Panc1 (cell line): Measurements from ENCODE around the gene CD164L2. TPM values are rescaled to one million over a fixed set of nuclear protein-coding genes. Genes with fewer than 3 reads are reported as not detected.

ENCODE experiments used
- ATAC-seq: fragments of 200-7000 bp; cut with Tn5 transposase; 2 replicates; pipeline ENCODE4 v1.9.1; 2020; ENCODE audit warnings: mild to moderate bottlenecking, moderate library complexity
- BruUV-seq: library from RNA; stranded (reverse); fragments of 400-500 nt; replicated peaks from 2 replicates; lab custom pipeline; 2021; lab: Mats Ljungman, UMichigan
- CTCF ChIA-PET: fragments of 300-600 bp; sonication (Branson Sonifier 250); formaldehyde crosslinking; loops from one replicate; lab custom pipeline; 2022; ENCODE audit warnings: antibody characterized with exemption; lab: Charles Lee
- POLR2A ChIA-PET: fragments of 300-600 bp; sonication (Branson Sonifier 250); formaldehyde crosslinking; loops from one replicate; lab custom pipeline; 2022; ENCODE audit warnings: antibody characterized with exemption; lab: Charles Lee
- DNase-seq: peaks from one replicate; pipeline ENCODE4 v3.0.0-alpha.2; 2010; ENCODE audit warnings: low read depth, low spot score
- H3K27ac ChIP-seq: 2 replicates; pipeline ENCODE4 v1.5.1; 2011; ENCODE audit warnings: mild to moderate bottlenecking, low read length, inconsistent platforms
- H3K27me3 ChIP-seq: fragments of 200-500 bp; sonication (Bioruptor generic); 2 replicates; pipeline ENCODE4 v1.6.0; 2014; ENCODE audit warnings: low read length, inconsistent platforms; ENCODE audit not compliant: control insufficient read depth, insufficient read depth
- H3K36me3 ChIP-seq: fragments of 200-500 bp; sonication (Bioruptor generic); 2 replicates; pipeline ENCODE4 v1.5.1; 2014; ENCODE audit warnings: inconsistent platforms, mild to moderate bottlenecking, low read length, moderate library complexity; ENCODE audit not compliant: control insufficient read depth, insufficient read depth
- H3K4me1 ChIP-seq: 2 replicates; pipeline ENCODE4 v1.5.1; 2011; ENCODE audit warnings: inconsistent platforms, mild to moderate bottlenecking, low read length, moderate library complexity; ENCODE audit not compliant: control insufficient read depth, insufficient read depth
- H3K4me3 ChIP-seq, 2 experiments: 2 replicates each; pipeline ENCODE4 v1.5.1; 2011 to 2012; ENCODE audit warnings: low read depth in 2 of 2, low read length in 2 of 2, mild to moderate bottlenecking in 2 of 2, inconsistent platforms in 1 of 2, moderate library complexity in 1 of 2
- H3K9me3 ChIP-seq: fragments of 200-500 bp; sonication (Bioruptor generic); 2 replicates; pipeline ENCODE4 v1.5.1; 2014; ENCODE audit warnings: low read depth, mild to moderate bottlenecking, inconsistent platforms, low read length, moderate library complexity; ENCODE audit not compliant: control insufficient read depth, insufficient read depth
- POLR2AphosphoS5 ChIP-seq: IDR thresholded peaks from 2 replicates; pipeline ENCODE4 v1.6.1; 2012; ENCODE audit warnings: mild to moderate bottlenecking, low read depth, low read length, moderate library complexity
- REST ChIP-seq, 2 experiments: IDR thresholded peaks; 2 replicates each; pipeline ENCODE4 v1.6.1; 2011 to 2012; ENCODE audit warnings: low read depth in 2 of 2, control low read depth in 1 of 2, low read length in 1 of 2, mild to moderate bottlenecking in 1 of 2, moderate library complexity in 1 of 2; ENCODE audit not compliant: insufficient read depth in 1 of 2
- SIN3A ChIP-seq: IDR thresholded peaks from 2 replicates; pipeline ENCODE4 v1.6.1; 2012; ENCODE audit warnings: low read depth, mild to moderate bottlenecking, low read length, moderate library complexity, borderline replicate concordance; ENCODE audit not compliant: insufficient read depth
- TCF7L2 ChIP-seq: IDR thresholded peaks from 2 replicates; pipeline ENCODE4 v1.6.1; 2011; ENCODE audit warnings: mild to moderate bottlenecking, low read depth, low read length, inconsistent platforms
- in situ Hi-C: cut with HindIII; loops from 2 replicates; pipeline ENCODE4 v1.10.0; 2016; ENCODE audit warnings: low sequenced_read_pairs, low pct_unique_long_range_greater_than_20kb
- intact Hi-C: fragments of 100-400 bp; cut with micrococcal nuclease; formaldehyde crosslinking; loops from one replicate; pipeline ENCODE4 v1.10.0; 2022; ENCODE audit not compliant: unreplicated experiment
- total RNA-seq: library from RNA; stranded (reverse); gene quantifications from one replicate; pipeline ENCODE4 v1.2.1, GENCODE V29; 2021; ENCODE audit not compliant: unreplicated experiment
- TF ChIP-seq, protein P1 (sequence below): fragments of 450-650 bp; IDR thresholded peaks from 2 replicates; pipeline ENCODE4 v1.5.1; 2017; ENCODE audit warnings: mild to moderate bottlenecking

Gene CD164L2
- total RNA-seq, 1 experiment from 2014 or later = 0.13 TPM

- Histone ChIP-seq H3K4me3 (no peak overlapping the region), H3K27ac (no peak overlapping the region), H3K4me1 (peaks cover 2% of the 10 kb centered on the region; the same call in 1 of the 2 replicates), H3K36me3 (no peaks in the 10 kb centered on the region), H3K9me3 (no peaks in the 10 kb centered on the region), H3K27me3 (no peaks in the 10 kb centered on the region)
- intact Hi-C loops (no loop called here), in situ Hi-C loops (no loop called here)
- ChIA-PET POLR2A (no interaction called here), CTCF (interaction anchor here (1.5 kb wide), 1 partner anchor 12 kb away, joined by 6 read pairs; no protein-coding TSS in a partner anchor)
- ATAC-seq (no peak), DNase-seq (no peak)
- no TSS peak for BruUV-seq
- TF ChIP-seq, protein P1, sequence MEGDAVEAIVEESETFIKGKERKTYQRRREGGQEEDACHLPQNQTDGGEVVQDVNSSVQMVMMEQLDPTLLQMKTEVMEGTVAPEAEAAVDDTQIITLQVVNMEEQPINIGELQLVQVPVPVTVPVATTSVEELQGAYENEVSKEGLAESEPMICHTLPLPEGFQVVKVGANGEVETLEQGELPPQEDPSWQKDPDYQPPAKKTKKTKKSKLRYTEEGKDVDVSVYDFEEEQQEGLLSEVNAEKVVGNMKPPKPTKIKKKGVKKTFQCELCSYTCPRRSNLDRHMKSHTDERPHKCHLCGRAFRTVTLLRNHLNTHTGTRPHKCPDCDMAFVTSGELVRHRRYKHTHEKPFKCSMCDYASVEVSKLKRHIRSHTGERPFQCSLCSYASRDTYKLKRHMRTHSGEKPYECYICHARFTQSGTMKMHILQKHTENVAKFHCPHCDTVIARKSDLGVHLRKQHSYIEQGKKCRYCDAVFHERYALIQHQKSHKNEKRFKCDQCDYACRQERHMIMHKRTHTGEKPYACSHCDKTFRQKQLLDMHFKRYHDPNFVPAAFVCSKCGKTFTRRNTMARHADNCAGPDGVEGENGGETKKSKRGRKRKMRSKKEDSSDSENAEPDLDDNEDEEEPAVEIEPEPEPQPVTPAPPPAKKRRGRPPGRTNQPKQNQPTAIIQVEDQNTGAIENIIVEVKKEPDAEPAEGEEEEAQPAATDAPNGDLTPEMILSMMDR = no peak
- TF ChIP-seq POLR2AphosphoS5 (no peak), SIN3A (no peak), TCF7L2 (no peak), REST (IDR thresholded peaks at IDR 0.05; ENCODE audit: insufficient read depth in 1 of 2, low read depth in 2 of 2, low read length in 1 of 2) (no peak)
These were observed 45.3 kb upstream of the CD164L2 start for GRCh38 chr1:27428316-27429028.

GRCh38 chr1:27427816-27428315 lies 44.7 kb upstream of the CD164L2 start:
- no peak overlapping the region for H3K27ac ChIP-seq
- POLR2A ChIA-PET = interaction anchor here (0.6 kb wide), 1 partner anchor 60 kb away, joined by 3 read pairs; no protein-coding TSS in a partner anchor

More at GRCh38 chr1:27427816-27428315, 44.7 kb upstream of the CD164L2 start:
- BruUV-seq = no TSS peak
- Histone ChIP-seq H3K27me3 (no peaks in the 10 kb centered on the region), H3K36me3 (no peaks in the 10 kb centered on the region), H3K9me3 (no peaks in the 10 kb centered on the region), H3K4me1 (peaks cover 2% of the 10 kb centered on the region; the same call in 1 of the 2 replicates), H3K4me3 (no peak overlapping the region)
- ATAC-seq (no peak), DNase-seq (no peak)
- intact Hi-C loops = no loop called here
- TF ChIP-seq REST (IDR thresholded peaks at IDR 0.05; ENCODE audit: insufficient read depth in 1 of 2, low read depth in 2 of 2, low read length in 1 of 2) = no peak
- CTCF ChIA-PET = no interaction called here
- in situ Hi-C loops = no loop called here
